ENCODE measurements around the gene RBM4.

RBM4 gene

GRCh38 chr11:66626382-66626781 lies 12.1 kb upstream of the RBM4 start:
- H3K4me3 ChIP-seq (ENCODE audit: low read depth, low read length): no peak overlapping the region
- TF ChIP-seq CTCF (IDR thresholded peaks at IDR 0.05; ENCODE audit: low read depth, low read length): no peak
- DNase-seq (ENCODE audit: low read depth, low spot score): no peak
- in situ Hi-C loops (cut with HindIII; ENCODE audit: low sequenced_read_pairs): no loop called here

- in situ Hi-C loops (cut with HindIII; ENCODE audit: low sequenced_read_pairs): no loop called here
- no peak for TF ChIP-seq CTCF (IDR thresholded peaks at IDR 0.05; ENCODE audit: low read depth, low read length)
Observed at GRCh38 chr11:66626926-66627325, 11.6 kb upstream of the RBM4 start.

GRCh38 chr11:66628061-66628603 lies 10.4 kb upstream of the RBM4 start:
- DNase-seq (ENCODE audit: low read depth, low spot score): no peak
- TF ChIP-seq CTCF (IDR thresholded peaks at IDR 0.05; ENCODE audit: low read depth, low read length): no peak
- in situ Hi-C loops (cut with HindIII; ENCODE audit: low sequenced_read_pairs): no loop called here
- no peak overlapping the region for H3K4me3 ChIP-seq (ENCODE audit: low read depth, low read length)

More at GRCh38 chr11:66626926-66627325, 11.6 kb upstream of the RBM4 start:
- H3K4me3 ChIP-seq (ENCODE audit: low read depth, low read length): no peak overlapping the region
- DNase-seq (ENCODE audit: low read depth, low spot score): no peak

DNA sequence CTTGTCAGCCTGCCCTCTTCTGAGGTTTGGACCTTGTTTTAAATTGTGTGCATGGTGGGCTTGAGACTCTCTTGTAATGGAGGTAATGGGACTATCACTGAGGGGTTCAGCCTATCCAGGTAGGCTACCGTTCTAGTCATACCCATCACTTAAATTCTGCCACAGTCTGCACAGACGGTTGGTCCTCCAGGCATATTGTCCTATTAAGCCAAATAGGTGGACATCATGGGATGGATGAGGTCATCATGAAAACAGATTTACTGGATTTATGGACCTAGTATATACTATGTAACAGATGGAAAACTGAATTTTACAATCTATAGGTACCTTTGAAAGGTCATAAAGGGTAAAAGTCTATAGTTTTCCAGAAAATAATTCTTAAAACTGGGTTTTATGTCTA lies 9.1 kb upstream of the RBM4 start:
- no peak for DNase-seq (ENCODE audit: low read depth, low spot score)
- TF ChIP-seq CTCF (IDR thresholded peaks at IDR 0.05; ENCODE audit: low read depth, low read length): no peak
- H3K4me3 ChIP-seq (ENCODE audit: low read depth, low read length): no peak overlapping the region
- in situ Hi-C loops (cut with HindIII; ENCODE audit: low sequenced_read_pairs): no loop called here

DNA sequence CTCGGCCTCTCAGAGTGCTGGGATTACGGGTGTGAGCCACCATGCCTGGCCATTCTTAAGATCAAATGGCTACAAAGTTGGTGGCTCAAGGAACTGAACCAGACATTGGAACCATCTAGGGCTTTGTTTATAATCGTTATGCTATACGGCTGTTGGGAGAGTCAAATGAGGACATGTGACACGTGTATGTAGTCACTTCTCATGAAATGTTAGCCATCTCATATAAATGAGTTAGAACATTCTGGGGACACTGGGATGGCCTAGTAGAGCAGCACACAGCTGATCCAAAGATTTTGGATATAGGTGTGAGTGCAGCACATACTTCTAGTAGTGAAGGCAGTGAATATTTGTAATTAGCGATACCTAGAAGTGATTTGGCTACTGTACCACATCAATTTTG lies 6.6 kb upstream of the RBM4 start:
- in situ Hi-C loops (cut with HindIII; ENCODE audit: low sequenced_read_pairs): no loop called here
- H3K4me3 ChIP-seq (ENCODE audit: low read depth, low read length): no peak overlapping the region
- no peak for TF ChIP-seq CTCF (IDR thresholded peaks at IDR 0.05; ENCODE audit: low read depth, low read length)
- no peak for DNase-seq (ENCODE audit: low read depth, low spot score)

GRCh38 chr11:66632952-66633351 lies 5.6 kb upstream of the RBM4 start:
- H3K4me3 ChIP-seq (ENCODE audit: low read depth, low read length): no peak overlapping the region
- no peak for TF ChIP-seq CTCF (IDR thresholded peaks at IDR 0.05; ENCODE audit: low read depth, low read length)
- in situ Hi-C loops (cut with HindIII; ENCODE audit: low sequenced_read_pairs): no loop called here
- DNase-seq (ENCODE audit: low read depth, low spot score): no peak

DNA sequence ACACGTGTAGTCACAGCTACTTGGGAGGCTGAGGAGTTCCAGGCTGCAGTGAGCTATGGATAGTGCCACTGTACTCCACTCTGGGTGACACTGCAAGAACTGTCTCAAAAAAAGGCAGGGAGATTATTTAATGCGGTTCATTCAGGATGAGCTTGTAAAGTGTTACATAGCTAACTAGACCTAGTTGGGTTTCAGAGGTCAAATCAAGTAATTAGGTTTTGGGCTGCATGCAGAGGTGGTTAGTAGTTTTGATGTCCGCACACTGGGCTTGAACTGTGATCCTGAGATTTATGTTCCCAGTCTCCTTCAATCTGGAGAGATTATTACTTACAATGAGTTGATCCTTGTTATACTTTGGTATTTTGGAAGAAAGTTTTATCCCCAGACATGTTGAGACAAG lies 2.1 kb upstream of the RBM4 start:
- TF ChIP-seq CTCF (IDR thresholded peaks at IDR 0.05; ENCODE audit: low read depth, low read length): no peak
- no peak overlapping the region for H3K4me3 ChIP-seq (ENCODE audit: low read depth, low read length)
- in situ Hi-C loops (cut with HindIII; ENCODE audit: low sequenced_read_pairs): no loop called here
- no peak for DNase-seq (ENCODE audit: low read depth, low spot score)

Measured in astrocyte of the spinal cord (primary cell).